Endodermal cell (in vitro differentiated cells): ENCODE measurements around the gene ZNRF2. TPM values are rescaled to one million over a fixed set of nuclear protein-coding genes. Genes with fewer than 3 reads are reported as not detected.

Experiments
- DNase-seq: peaks from one replicate; pipeline ENCODE4 v3.0.0-alpha.2; 2017
- H3K27ac ChIP-seq: 2 replicates; pipeline ENCODE4 v1.5.1; 2013; ENCODE audit warnings: mild to moderate bottlenecking, low read depth, low read length, moderate library complexity
- H3K27me3 ChIP-seq: 2 replicates; pipeline ENCODE4 v1.6.1; 2013; ENCODE audit warnings: mild to moderate bottlenecking, low read length, moderate library complexity; ENCODE audit not compliant: insufficient read depth, control insufficient read depth, poor library complexity, severe bottlenecking
- H3K36me3 ChIP-seq: 2 replicates; pipeline ENCODE4 v1.7.0; 2013; ENCODE audit warnings: mild to moderate bottlenecking, low read length, moderate library complexity; ENCODE audit not compliant: control insufficient read depth, insufficient read depth
- H3K4me1 ChIP-seq: one replicate; pipeline ENCODE4 v1.7.0; 2013; ENCODE audit warnings: low read length; ENCODE audit not compliant: control insufficient read depth, insufficient read depth
- H3K4me3 ChIP-seq: 2 replicates; pipeline ENCODE4 v1.5.1; 2013; ENCODE audit warnings: mild to moderate bottlenecking, low read length, moderate library complexity
- H3K9ac ChIP-seq: 2 replicates; pipeline ENCODE4 v1.6.1; 2013; ENCODE audit warnings: mild to moderate bottlenecking, low read length, moderate library complexity; ENCODE audit not compliant: poor library complexity, severe bottlenecking; ENCODE audit errors: extremely low read depth
- H3K9me3 ChIP-seq: 2 replicates; pipeline ENCODE4 v1.6.1; 2013; ENCODE audit warnings: mild to moderate bottlenecking, low read length, moderate library complexity; ENCODE audit not compliant: control insufficient read depth
- H3K27ac Mint-ChIP-seq: 2 replicates; pipeline ENCODE4 v1.8.0; 2020; ENCODE audit warnings: mixed read lengths
- H3K27me3 Mint-ChIP-seq: 2 replicates; pipeline ENCODE4 v1.8.0; 2021; ENCODE audit warnings: mild to moderate bottlenecking, mixed read lengths; ENCODE audit not compliant: insufficient read depth
- H3K36me3 Mint-ChIP-seq: 2 replicates; pipeline ENCODE4 v1.8.0; 2020; ENCODE audit warnings: low read depth, mixed read lengths
- H3K4me1 Mint-ChIP-seq: 2 replicates; pipeline ENCODE4 v1.8.0; 2020; ENCODE audit warnings: mixed read lengths
- H3K4me3 Mint-ChIP-seq: 2 replicates; pipeline ENCODE4 v1.8.0; 2020; ENCODE audit warnings: mild to moderate bottlenecking, moderate library complexity, mixed read lengths
- H3K9me3 Mint-ChIP-seq: 2 replicates; pipeline ENCODE4 v1.8.0; 2020; ENCODE audit warnings: mild to moderate bottlenecking, mixed read lengths
- CTCF ChIP-seq: fragments of 200-600 bp; sonication (generic); conservative IDR thresholded peaks from 2 replicates; pipeline ENCODE4 v1.5.0; 2021; ENCODE audit warnings: antibody characterized with exemption, mild to moderate bottlenecking
- WGBS, 2 experiments: methylation state at CpG; one replicate each; pipeline versions ENCODE4 v1.1.5 to v1.1.7; 2013; ENCODE audit warnings: missing lambda C conversion rate in 2 of 2, mixed read lengths in 1 of 2; ENCODE audit not compliant: insufficient coverage in 1 of 2, insufficient read length in 1 of 2; 5-methylcytosine and 5-hydroxymethylcytosine counted together
- total RNA-seq, 2 donors: library from RNA; stranded (reverse); fragmentation: NEBNext Ultra II Directional in 1 of 2; extraction: Animal tissue kit (Norgen Biotek cat#: 25700) in 1 of 2; gene quantifications; 2 replicates in 1 of 2; 3 replicates in 1 of 2; pipeline ENCODE4 v1.2.1, GENCODE V29; 2021

ZNRF2 gene
- total RNA-seq, 2 donors from 2014 or later, result 15.5 to 20.9 TPM

GRCh38 chr7:30365621-30366020 is 81.2 kb downstream of the ZNRF2 start:
- Histone ChIP-seq H3K36me3 (no peaks in the 10 kb centered on the region), H3K9ac (no peak overlapping the region), H3K27me3 (no peaks in the 10 kb centered on the region), H3K4me1 (no peaks in the 10 kb centered on the region), H3K27ac (no peak overlapping the region), H3K9me3 (no peaks in the 10 kb centered on the region), H3K4me3 (no peak overlapping the region)
- peaks cover 2% of the 10 kb centered on the region for H3K36me3 Mint-ChIP-seq
- H3K4me3 Mint-ChIP-seq, result no peak overlapping the region
- H3K27ac Mint-ChIP-seq, result no peak overlapping the region
- DNase-seq, result no peak
- H3K27me3 Mint-ChIP-seq, result no peaks in the 10 kb centered on the region
- TF ChIP-seq CTCF, result no peak
- WGBS, 2 experiments, result 86 to 88% methylated on average over 1 to 3 of the region's 3 CpGs
- peaks cover 4% of the 10 kb centered on the region for H3K4me1 Mint-ChIP-seq
- no peaks in the 10 kb centered on the region for H3K9me3 Mint-ChIP-seq

GRCh38 chr7:30366606-30367005 is 82.2 kb downstream of the ZNRF2 start:
- WGBS, 2 experiments, result 92% methylated on average over 1 of the region's 2 CpGs; no CpG with 5 or more reads in 1 of the 2 experiments

GRCh38 chr7:30367561-30367960 is 83.2 kb downstream of the ZNRF2 start:
- Histone ChIP-seq H3K9ac (no peak overlapping the region), H3K27ac (no peak overlapping the region), H3K27me3 (no peaks in the 10 kb centered on the region), H3K9me3 (no peaks in the 10 kb centered on the region), H3K4me1 (no peaks in the 10 kb centered on the region), H3K36me3 (no peaks in the 10 kb centered on the region), H3K4me3 (no peak overlapping the region)
- no peak for TF ChIP-seq CTCF
- Mint-ChIP-seq H3K36me3 (peaks cover 7% of the 10 kb centered on the region), H3K4me1 (peaks cover 6% of the 10 kb centered on the region), H3K4me3 (no peak overlapping the region), H3K27ac (no peak overlapping the region), H3K27me3 (no peaks in the 10 kb centered on the region), H3K9me3 (no peaks in the 10 kb centered on the region)
- DNase-seq, result no peak
- 100% methylated on average over 2 of the region's 2 CpGs; no CpG with 5 or more reads in 1 of the 2 experiments for WGBS, 2 experiments

More at GRCh38 chr7:30366606-30367005, 82.2 kb downstream of the ZNRF2 start:
- H3K27me3 ChIP-seq, result no peaks in the 10 kb centered on the region
- no peak overlapping the region for H3K27ac ChIP-seq
- DNase-seq, result no peak
- H3K36me3 ChIP-seq, result no peaks in the 10 kb centered on the region
- H3K4me3 ChIP-seq, result no peak overlapping the region
- no peak overlapping the region for H3K27ac Mint-ChIP-seq
- no peak for TF ChIP-seq CTCF
- H3K4me1 Mint-ChIP-seq, result peaks cover 4% of the 10 kb centered on the region
- H3K27me3 Mint-ChIP-seq, result no peaks in the 10 kb centered on the region
- H3K9ac ChIP-seq, result no peak overlapping the region
- H3K9me3 ChIP-seq, result no peaks in the 10 kb centered on the region
- no peaks in the 10 kb centered on the region for H3K4me1 ChIP-seq
- peaks cover 6% of the 10 kb centered on the region for H3K36me3 Mint-ChIP-seq
- no peaks in the 10 kb centered on the region for H3K9me3 Mint-ChIP-seq
- H3K4me3 Mint-ChIP-seq, result no peak overlapping the region
